ENCODE results near the gene KCP. TPM values are rescaled to one million over a fixed set of nuclear protein-coding genes. Genes with fewer than 3 reads are reported as not detected.

Gene KCP
- total and polyA plus RNA-seq, 2 of the 13 experiments (the other 11 are each of a cell fraction or from before 2014, with no cell fraction given), result 0.37 to 1.0 TPM

GRCh38 chr7:128869138-128869943 is 41.2 kb downstream of the KCP start (continued):
- TF ChIP-seq REST (IDR thresholded peaks at IDR 0.05; ENCODE audit: borderline replicate concordance in 1 of 2, low read depth in 1 of 2, low read length in 2 of 2) (no peak), ZSCAN21 (CRISPR knock-in tag; IDR thresholded peaks at IDR 0.05; ENCODE audit: borderline replicate concordance) (0 out of 2 replicates have a peak, but pooled peaks have one; percentile 7), ARID4A (CRISPR knock-in tag; IDR thresholded peaks at IDR 0.05; ENCODE audit: borderline replicate concordance) (peak; percentile 77; the same call in 1 of the 2 replicates), KIAA2018 (CRISPR knock-in tag; IDR thresholded peaks at IDR 0.05; ENCODE audit: borderline replicate concordance) (no peak), ZNF574 (CRISPR knock-in tag; IDR thresholded peaks at IDR 0.05) (peak; percentile 64), CCDC6 (CRISPR knock-in tag; IDR thresholded peaks at IDR 0.05) (peak; percentile 43; the same call in 1 of the 2 replicates)
